GM18511 (cell line): ENCODE data around the gene NLRC3.
"Not testable (repeated sequence)": the region's sequence is repeated elsewhere in the genome, so short reads cannot be mapped to it uniquely, and the experiment has no call there.

Experiments
- ATAC-seq: cut with Tn5 transposase; IDR thresholded peaks from one replicate; pipeline ENCODE4 v1.9.1; 2021; ENCODE audit warnings: mild to moderate bottlenecking, moderate library complexity; ENCODE audit not compliant: unreplicated experiment

Gene NLRC3

DNA sequence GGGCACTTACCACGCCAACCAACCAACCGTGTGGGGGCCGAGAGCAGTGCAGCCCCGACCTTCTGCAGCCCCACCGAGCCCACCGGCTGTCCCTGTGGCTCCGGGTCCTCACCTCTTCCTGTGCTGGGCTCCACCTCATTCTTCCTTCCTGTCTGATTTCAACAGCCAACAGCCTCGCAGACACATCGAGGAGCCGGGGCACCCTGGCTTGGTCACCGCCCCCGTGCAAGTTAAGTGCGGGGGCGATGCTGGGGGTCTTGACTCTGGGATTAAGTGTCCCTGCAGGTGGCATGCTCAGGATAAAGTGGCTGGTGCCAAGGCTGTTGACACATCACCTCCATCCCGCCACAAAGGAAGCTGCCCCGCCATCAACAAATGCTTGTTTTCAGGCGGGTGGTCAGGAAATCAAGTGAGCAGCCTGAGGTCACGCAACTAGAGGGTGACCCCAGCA, at the start of gene NLRC3:
TSS of gene NLRC3 (minus strand) at position 102 of the 451 bp plus-strand sequence. CDS start 12,367 bp downstream, outside the sequence.
- ATAC-seq: no peak

DNA sequence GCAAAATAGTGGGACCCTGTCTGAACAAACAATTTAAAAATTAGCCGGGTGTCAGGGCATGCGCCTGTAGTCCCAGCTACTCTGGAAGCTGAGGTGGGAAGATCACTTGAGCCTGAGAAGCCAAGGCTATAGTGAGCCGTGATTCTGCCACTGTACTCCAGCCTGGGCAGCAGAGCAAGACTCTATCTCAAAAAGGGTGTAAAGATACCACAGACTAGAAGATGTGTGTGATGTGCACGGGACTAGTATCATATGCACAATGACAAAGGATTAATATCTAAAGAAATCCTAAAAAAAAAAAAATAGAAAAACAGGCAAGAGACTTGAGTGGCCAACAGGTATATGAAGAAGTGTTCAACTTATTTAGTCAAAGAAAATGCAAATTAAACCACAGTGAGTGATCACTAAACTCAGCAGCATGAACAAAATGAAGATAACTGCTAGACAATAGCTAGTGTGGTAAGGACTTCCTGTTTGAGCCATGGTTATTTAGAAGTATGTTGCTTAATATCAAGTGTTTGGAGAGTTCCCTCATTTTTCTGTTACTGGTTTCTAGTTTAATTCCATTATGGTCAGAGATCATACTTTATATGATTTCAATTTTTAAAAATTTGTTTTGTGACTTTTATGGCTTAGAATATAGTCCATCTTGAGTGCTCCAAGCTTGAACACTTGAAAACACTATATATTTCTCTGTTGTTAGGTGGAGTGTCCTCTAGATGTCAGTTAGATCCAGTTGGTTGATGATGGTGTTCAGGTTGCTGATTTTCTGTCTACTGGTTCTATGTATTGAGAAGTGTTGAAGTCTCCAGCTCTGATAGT, 48.9 kb upstream of the NLRC3 start:
- peak; percentile 63 for ATAC-seq

DNA sequence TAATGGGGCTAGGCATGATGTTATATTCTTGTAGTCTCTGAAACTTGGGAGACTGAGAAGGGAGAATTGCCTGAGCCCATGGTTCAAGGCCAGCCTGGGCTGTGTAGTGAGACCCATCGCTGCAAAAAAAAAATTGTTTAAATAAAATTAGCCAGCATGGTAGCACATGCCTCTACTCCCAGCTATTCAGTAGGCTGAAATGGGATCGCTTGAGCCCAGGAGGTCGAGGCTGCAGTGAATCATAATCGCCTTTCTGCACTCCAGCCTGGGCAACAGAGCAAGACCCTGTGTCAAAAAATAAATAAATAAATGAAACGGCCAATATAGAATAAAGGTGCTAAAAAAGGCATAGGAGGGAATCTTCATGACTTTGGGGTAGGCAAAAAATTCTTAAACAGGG, 48.1 kb upstream of the NLRC3 start:
- ATAC-seq: no peak

GRCh38 chr16:3623642-3624041, 46.4 kb upstream of the NLRC3 start:
- ATAC-seq: no peak

GRCh38 chr16:3618769-3619141, 41.6 kb upstream of the NLRC3 start:
- no peak for ATAC-seq

GRCh38 chr16:3612510-3613466, 35.6 kb upstream of the NLRC3 start:
- no peak for ATAC-seq

GRCh38 chr16:3611146-3611975, 34.2 kb upstream of the NLRC3 start, which contains the start of gene SLX4:
SLX4 (minus strand) TSS chr16:3611606; CDS start chr16:3608964, 2,642 bp downstream.
- peak; percentile 91 for ATAC-seq

DNA sequence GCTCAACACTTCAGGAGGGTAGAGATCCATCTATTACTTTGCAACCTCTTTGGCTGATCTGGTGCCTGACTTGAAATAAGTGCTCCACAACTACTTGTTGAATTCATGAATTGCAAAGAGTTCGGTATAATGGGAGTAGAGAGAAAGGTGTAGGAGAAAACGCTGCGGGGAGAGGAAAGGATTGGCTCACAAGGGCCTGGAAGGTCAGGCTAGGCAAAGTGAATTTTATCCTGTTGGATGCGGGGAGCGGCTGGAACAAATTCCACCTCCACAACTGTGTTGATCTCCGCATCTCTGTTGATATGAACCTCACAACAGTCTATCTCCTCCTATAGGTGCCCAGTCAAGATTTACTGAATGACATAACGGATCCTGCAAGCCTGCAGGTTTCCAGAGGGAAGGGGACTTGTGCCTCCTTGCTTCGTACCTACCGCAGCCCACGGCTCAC, 33.5 kb upstream of the NLRC3 start:
- ATAC-seq: no peak

- ATAC-seq: no peak
These were observed 32.9 kb upstream of the NLRC3 start for GRCh38 chr16:3609895-3610697.

DNA sequence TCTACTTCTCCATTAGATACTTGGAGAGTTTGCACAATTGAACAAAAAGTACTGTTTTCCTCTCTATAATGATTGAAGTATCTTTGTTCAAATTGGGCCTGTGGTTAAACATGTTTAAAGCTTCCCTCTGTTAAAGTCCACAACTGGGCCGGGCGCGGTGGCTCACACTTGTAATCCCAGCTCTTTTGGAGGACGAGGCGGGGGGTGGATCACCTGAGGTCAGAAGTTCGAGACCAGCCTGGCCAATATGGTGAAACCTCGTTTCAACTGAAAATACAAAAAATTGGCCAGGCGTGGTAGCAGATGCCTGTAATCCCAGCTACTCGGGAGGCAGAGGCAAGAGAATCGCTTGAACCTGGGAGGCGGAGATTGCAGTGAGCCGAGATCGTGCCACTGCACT, 31.8 kb upstream of the NLRC3 start:
- not testable (repeated sequence) for ATAC-seq

DNA sequence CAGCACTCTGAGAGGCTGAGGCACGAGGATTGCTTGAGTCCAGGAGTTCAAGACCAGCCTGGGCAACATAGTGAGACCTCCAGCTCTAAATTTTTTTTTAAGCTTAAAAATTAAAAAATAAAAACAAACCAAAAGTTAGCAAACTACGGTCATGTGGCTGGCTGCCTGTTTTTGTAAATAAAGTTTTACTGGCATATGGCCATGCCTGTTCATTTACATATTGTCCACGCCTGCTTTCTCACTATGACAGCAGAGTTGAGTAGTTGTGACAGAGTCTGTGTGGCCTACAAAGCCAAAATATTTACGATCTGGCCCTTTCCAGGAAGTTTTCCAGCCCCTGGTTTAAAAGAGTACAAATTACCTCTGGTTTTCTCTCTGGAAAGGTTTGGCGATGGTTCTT, 30.9 kb upstream of the NLRC3 start:
- no peak for ATAC-seq

GRCh38 chr16:3607634-3608033, 30.4 kb upstream of the NLRC3 start:
- ATAC-seq: no peak

- no peak for ATAC-seq
These were observed 30.0 kb upstream of the NLRC3 start for GRCh38 chr16:3607161-3607560.

GRCh38 chr16:3606441-3606840, 29.2 kb upstream of the NLRC3 start:
- ATAC-seq: no peak

GRCh38 chr16:3602320-3602653, 25.1 kb upstream of the NLRC3 start:
- ATAC-seq: no peak

- ATAC-seq: no peak
These were observed 24.6 kb upstream of the NLRC3 start for GRCh38 chr16:3601614-3602319.

DNA sequence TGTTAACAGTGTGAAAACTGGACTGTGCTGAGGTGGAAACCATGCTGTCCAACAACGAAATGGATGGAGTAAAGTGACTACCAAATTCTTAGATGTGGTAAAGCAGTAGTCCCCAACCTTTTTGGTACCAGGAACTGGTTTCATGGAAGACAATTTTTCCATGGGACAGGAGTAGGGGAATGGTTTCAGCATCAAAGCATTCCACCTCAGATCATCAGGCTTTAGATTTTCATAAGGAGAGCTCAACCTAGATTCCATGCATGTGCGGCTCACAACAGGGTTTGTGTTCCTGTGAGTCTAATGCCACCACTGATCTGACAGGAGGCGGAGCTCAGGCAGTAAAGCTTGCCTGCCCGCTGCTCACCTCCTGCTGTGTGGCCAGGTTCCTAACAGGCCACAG, 22.7 kb upstream of the NLRC3 start:
- ATAC-seq: no peak

DNA sequence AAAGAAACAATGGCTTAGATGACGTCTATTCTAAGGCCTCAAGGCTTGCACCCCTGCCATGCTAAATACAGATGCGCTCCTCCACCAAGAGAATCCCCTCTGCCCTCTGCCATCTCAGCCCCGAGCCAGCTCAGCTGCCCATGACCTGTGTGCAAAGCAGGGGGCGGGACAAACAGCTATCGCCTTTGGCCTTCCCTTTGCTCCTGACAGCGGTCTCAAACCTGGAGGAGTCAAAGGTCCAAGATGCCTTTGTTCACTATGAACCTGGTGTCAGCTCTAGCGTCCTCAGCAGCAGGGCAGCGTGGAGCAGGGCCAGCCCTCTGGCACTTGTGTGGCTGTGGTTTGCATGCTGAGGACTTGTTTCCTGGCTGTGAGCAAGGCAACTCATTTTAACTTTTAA, 21.9 kb upstream of the NLRC3 start:
- ATAC-seq: no peak

DNA sequence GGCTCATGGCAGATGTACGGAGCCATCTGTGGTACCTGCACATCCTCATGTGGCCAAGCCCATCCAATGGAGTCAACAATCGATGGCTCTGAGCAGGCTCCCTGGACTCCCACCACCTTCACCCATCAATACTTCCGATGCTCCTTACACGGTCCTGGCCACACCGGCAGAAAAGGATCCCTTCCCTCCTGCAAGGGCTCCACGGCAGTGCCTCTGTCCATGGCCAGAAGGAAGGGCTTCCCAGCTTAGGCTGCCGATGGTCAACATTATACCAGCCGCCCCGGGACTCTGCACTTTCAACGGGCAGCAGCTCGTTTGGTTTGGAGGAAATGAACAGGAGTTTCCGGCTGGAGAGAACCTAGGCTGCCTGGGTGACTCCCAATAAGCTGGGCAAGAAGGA, 21.0 kb upstream of the NLRC3 start:
- ATAC-seq: no peak
